GM18858 (cell line): ENCODE data around the gene OR4F17.
"Not testable (repeated sequence)": the region's sequence is repeated elsewhere in the genome, so short reads cannot be mapped to it uniquely, and the experiment has no call there.

Source experiments
- ATAC-seq: cut with Tn5 transposase; IDR thresholded peaks from one replicate; pipeline ENCODE4 v1.9.1; 2021; ENCODE audit not compliant: unreplicated experiment

Gene OR4F17, protein sequence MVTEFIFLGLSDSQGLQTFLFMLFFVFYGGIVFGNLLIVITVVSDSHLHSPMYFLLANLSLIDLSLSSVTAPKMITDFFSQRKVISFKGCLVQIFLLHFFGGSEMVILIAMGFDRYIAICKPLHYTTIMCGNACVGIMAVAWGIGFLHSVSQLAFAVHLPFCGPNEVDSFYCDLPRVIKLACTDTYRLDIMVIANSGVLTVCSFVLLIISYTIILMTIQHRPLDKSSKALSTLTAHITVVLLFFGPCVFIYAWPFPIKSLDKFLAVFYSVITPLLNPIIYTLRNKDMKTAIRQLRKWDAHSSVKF

GRCh38 chr19:106804-107203 is at the start of gene OR4F17:
Gene OR4F17, plus strand, starts transcription at chr19:107104. Its CDS starts 3,575 bp downstream, at chr19:110679.
- ATAC-seq = not testable (repeated sequence)

- not testable (repeated sequence) for ATAC-seq
These were observed 36.1 kb upstream of the OR4F17 start for GRCh38 chr19:70793-71192.

- ATAC-seq = not testable (repeated sequence)
These were observed 24.0 kb upstream of the OR4F17 start for GRCh38 chr19:82864-83263.

DNA sequence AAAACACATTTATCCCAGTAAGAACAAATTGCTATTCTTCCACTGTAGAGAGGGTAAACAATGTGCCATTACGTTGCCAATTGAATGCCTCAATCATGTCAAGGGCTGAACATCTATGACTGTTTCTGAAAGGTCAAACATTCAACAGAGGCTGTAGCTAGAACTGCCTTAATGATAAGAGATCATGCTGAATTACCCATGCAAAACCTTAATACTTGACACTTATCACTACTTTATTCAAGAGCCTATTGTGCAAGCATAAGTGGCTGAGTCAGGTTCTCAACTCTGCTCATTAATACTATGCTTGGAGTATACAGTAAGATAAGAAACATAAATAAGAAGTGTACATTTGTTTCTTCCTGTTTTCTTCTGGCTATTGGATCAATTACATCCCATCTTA is 23.3 kb upstream of the OR4F17 start:
- not testable (repeated sequence) for ATAC-seq

DNA sequence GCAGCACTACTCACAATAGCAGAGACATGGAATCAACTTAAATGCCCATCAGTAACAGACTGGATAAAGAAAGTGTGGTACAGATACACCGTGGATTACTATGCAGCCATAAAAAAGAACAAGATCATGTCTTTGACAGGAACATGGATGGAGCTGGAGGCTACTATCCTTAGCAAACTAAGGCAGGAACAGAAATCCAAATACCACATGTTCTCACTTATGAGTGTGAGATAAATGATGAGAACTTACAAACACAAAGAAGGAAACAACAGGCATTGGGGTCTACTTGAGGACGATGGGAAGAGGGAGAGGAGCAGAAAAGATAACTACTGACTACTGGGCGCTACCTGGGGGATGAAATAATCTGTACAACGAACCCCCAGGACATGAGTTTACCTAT is 16.2 kb upstream of the OR4F17 start:
- ATAC-seq = not testable (repeated sequence)

- ATAC-seq = not testable (repeated sequence)
These were observed 12.1 kb upstream of the OR4F17 start for GRCh38 chr19:94794-95193.

DNA sequence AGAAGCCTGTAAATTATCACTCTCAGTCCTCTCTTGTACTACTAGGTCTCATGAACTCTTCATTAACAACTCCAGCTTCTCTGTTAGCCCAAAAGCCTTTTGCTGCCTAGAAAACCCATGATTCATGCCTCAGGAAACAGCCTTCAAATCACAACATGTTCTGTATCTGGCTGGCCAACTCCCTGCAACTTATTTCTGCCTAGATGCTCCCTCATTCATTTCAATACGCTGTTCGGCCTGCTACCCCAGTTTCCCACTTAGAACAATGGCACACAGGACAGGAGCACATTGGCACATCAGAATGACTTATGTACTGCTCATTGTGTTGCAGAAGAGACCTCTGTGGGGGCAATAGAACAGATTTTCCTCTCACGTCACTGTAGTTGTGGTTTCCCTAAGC is 9.3 kb upstream of the OR4F17 start:
- ATAC-seq = not testable (repeated sequence)

DNA sequence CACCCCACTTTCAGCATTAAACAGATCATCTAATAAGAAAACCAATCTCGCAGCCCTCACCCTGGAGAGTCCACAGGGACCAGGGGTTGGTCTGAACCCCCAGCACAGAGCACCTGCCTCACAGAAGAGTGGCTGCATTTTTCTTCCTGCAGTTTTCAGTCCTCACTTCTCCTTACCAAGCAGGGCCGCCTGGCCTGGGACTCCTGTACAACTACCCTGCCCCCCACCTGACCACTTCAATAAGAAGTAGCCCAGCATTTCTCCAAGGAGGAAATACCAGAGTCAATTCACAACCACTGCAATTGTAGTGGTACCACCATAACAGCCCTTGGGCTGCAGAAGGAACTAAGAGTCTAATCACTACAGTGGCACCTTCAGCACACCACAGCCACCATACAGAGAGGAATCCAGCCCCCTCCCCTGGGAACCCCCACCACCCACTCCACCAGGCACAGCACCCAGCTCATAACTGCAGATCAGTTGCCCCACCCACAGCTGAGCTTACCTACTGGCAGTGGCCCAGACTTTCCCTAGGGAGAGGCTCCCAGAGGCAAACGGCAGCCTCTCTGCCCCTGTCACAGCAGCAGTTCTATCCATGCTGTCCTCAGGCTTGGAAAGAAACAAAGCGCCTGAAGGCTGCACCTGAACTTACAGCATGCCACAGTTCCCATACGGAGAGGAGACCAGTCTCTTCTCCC is 13.7 kb downstream of the OR4F17 start:
- ATAC-seq = not testable (repeated sequence)
